Neural progenitor cell (in vitro differentiated cells): Measurements from ENCODE around the gene RGS3. TPM values are rescaled to one million over a fixed set of nuclear protein-coding genes. Genes with fewer than 3 reads are reported as not detected.
A peak's percentile ranks its signal among the peaks of the same experiment; 100 is the strongest.

Experiments
- DNase-seq: peaks from one replicate; pipeline ENCODE4 v3.0.0-alpha.2; 2016; ENCODE audit warnings: low spot score
- H2AFZ ChIP-seq: fragments of 200-600 bp; sonication (generic); replicated peaks from 2 replicates; pipeline ENCODE4 v1.6.1; 2016; ENCODE audit warnings: antibody characterized with exemption
- H3F3A ChIP-seq: fragments of 200-600 bp; sonication (generic); 2 replicates; pipeline ENCODE4 v1.6.1; 2016; ENCODE audit warnings: antibody characterized with exemption, low read depth
- H3K27ac ChIP-seq: fragments of 200-600 bp; sonication (generic); 2 replicates; pipeline ENCODE4 v1.5.1; 2016; ENCODE audit warnings: mild to moderate bottlenecking
- H3K27me3 ChIP-seq: fragments of 200-600 bp; sonication (generic); 2 replicates; pipeline ENCODE4 v1.6.1; 2016; ENCODE audit warnings: mild to moderate bottlenecking, moderate library complexity
- H3K36me3 ChIP-seq: fragments of 200-600 bp; sonication (generic); 2 replicates; pipeline ENCODE4 v1.5.1; 2016
- H3K4me1 ChIP-seq: fragments of 200-600 bp; sonication (generic); 2 replicates; pipeline ENCODE4 v1.6.1; 2016; ENCODE audit warnings: mixed run types
- H3K4me2 ChIP-seq: fragments of 200-600 bp; sonication (generic); 2 replicates; pipeline ENCODE4 v1.6.1; 2016
- H3K4me3 ChIP-seq: fragments of 200-600 bp; sonication (generic); 2 replicates; pipeline ENCODE4 v1.5.1; 2016
- H3K79me2 ChIP-seq: fragments of 200-600 bp; sonication (generic); 2 replicates; pipeline ENCODE4 v1.6.1; 2016; ENCODE audit warnings: low read depth
- H3K9ac ChIP-seq: fragments of 200-600 bp; sonication (generic); 2 replicates; pipeline ENCODE4 v1.6.1; 2016
- H3K9me3 ChIP-seq: fragments of 200-600 bp; sonication (generic); 2 replicates; pipeline ENCODE4 v1.5.1; 2016; ENCODE audit warnings: low read depth
- H4K20me1 ChIP-seq: fragments of 200-600 bp; sonication (generic); 2 replicates; pipeline ENCODE4 v1.6.1; 2016; ENCODE audit warnings: low read depth
- H3K27ac Mint-ChIP-seq: 3 replicates; pipeline ENCODE4 v1.8.0; 2021; ENCODE audit warnings: mixed read lengths
- H3K27me3 Mint-ChIP-seq: 2 replicates; pipeline ENCODE4 v1.8.0; 2022; ENCODE audit warnings: low read depth, mild to moderate bottlenecking, inconsistent platforms, moderate library complexity, mixed read lengths; ENCODE audit not compliant: insufficient read depth
- H3K36me3 Mint-ChIP-seq: 3 replicates; pipeline ENCODE4 v1.8.0; 2021; ENCODE audit warnings: mixed read lengths
- H3K4me1 Mint-ChIP-seq: 3 replicates; pipeline ENCODE4 v1.8.0; 2021; ENCODE audit warnings: mixed read lengths
- H3K4me3 Mint-ChIP-seq: 3 replicates; pipeline ENCODE4 v1.8.0; 2021; ENCODE audit warnings: mild to moderate bottlenecking, moderate library complexity, mixed read lengths
- H3K9me3 Mint-ChIP-seq: 3 replicates; pipeline ENCODE4 v1.8.0; 2020; ENCODE audit warnings: mixed read lengths
- CTCF ChIP-seq: fragments of 200-600 bp; sonication (generic); IDR thresholded peaks from 2 replicates; pipeline ENCODE4 v1.5.1; 2017; ENCODE audit warnings: antibody characterized with exemption, mild to moderate bottlenecking
- EZH2 ChIP-seq: fragments of 200-600 bp; sonication (generic); IDR thresholded peaks from 2 replicates; pipeline ENCODE4 v1.6.1; 2017; ENCODE audit warnings: antibody characterized with exemption, mild to moderate bottlenecking, moderate library complexity
- EZH2phosphoT487 ChIP-seq: fragments of 200-600 bp; sonication (generic); IDR thresholded peaks from 2 replicates; pipeline ENCODE4 v1.6.1; 2017; ENCODE audit warnings: antibody characterized with exemption
- total RNA-seq: library from RNA; depleted of rRNA; stranded (reverse); fragments of >200 nt; gene quantifications from 2 replicates; pipeline ENCODE4 v1.2.3, GENCODE V29; 2015; ENCODE audit warnings: low replicate concordance

The RGS3 gene
- total RNA-seq, 1 donor from 2014 or later = 30.3 TPM

DNA sequence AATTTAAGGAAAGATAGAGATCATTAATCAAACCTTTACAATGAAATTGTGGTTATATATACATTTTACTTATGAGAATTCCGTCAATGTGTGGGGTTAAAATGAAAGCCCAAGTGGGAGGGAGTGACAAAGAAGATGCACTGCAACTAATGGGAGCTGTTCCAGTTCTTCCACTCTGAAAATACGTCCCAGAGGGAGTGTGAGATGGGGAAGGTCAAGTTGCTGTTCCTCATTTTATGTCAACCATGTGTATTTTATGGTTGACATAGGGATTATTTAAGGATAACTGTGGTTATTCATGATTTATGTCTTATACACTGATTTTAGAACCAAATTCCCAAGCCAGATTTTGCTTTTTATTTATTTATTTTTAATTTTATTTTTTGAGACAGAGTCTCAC lies 14.2 kb upstream of the RGS3 start:
- H3K4me1 ChIP-seq = no peaks in the 10 kb centered on the region
- Mint-ChIP-seq H3K4me3 (no peak overlapping the region), H3K36me3 (no peaks in the 10 kb centered on the region), H3K9me3 (no peaks in the 10 kb centered on the region), H3K27ac (no peak overlapping the region), H3K4me1 (peaks cover 7% of the 10 kb centered on the region), H3K27me3 (no peaks in the 10 kb centered on the region)
- no peaks in the 10 kb centered on the region for H4K20me1 ChIP-seq
- no peaks in the 10 kb centered on the region for H3K79me2 ChIP-seq
- H3F3A ChIP-seq = peaks cover 15% of the 10 kb centered on the region
- H3K4me2 ChIP-seq = no peak overlapping the region
- DNase-seq = no peak
- TF ChIP-seq EZH2phosphoT487 (no peak), EZH2 (no peak), CTCF (no peak)
- no peaks in the 10 kb centered on the region for H3K27me3 ChIP-seq
- no peaks in the 10 kb centered on the region for H3K9me3 ChIP-seq
- no peak overlapping the region for H2AFZ ChIP-seq
- no peak overlapping the region for H3K4me3 ChIP-seq
- no peaks in the 10 kb centered on the region for H3K36me3 ChIP-seq
- no peak overlapping the region for H3K27ac ChIP-seq
- no peak overlapping the region for H3K9ac ChIP-seq

DNA sequence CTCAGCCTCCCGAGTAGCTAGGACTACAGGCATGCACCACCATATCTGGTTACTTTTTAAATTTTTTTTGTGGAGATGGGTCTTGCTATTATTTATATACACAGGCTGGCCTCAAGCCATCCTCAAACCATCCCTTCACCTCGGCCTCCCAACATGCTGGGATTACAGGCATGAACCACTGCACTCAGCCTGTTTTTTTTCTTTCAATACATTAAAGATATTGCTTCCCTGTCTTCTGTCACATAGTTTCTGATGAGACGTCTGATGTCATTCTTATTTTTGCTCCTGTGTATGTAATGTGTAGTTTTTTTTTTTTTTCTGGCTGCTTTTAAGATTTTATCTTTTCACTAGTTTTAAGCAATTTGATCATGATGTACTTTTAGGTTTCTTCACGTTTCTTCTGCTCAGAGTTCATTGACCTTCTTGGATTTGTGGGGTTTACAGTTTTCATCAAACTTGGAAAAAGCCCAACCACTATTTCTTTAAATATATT lies 11.4 kb upstream of the RGS3 start:
- H3K9me3 ChIP-seq = no peaks in the 10 kb centered on the region
- Mint-ChIP-seq H3K4me1 (peaks cover 25% of the 10 kb centered on the region), H3K4me3 (no peak overlapping the region), H3K27me3 (peaks cover 3% of the 10 kb centered on the region), H3K27ac (no peak overlapping the region), H3K9me3 (no peaks in the 10 kb centered on the region), H3K36me3 (no peaks in the 10 kb centered on the region)
- no peak overlapping the region for H3K4me3 ChIP-seq
- no peak overlapping the region for H2AFZ ChIP-seq
- peaks cover 20% of the 10 kb centered on the region for H3K4me1 ChIP-seq
- no peak for DNase-seq
- no peaks in the 10 kb centered on the region for H4K20me1 ChIP-seq
- H3K36me3 ChIP-seq = no peaks in the 10 kb centered on the region
- H3K27me3 ChIP-seq = no peaks in the 10 kb centered on the region
- TF ChIP-seq EZH2phosphoT487 (no peak), CTCF (no peak), EZH2 (no peak)
- H3K79me2 ChIP-seq = no peaks in the 10 kb centered on the region
- no peak overlapping the region for H3K27ac ChIP-seq
- no peak overlapping the region for H3K4me2 ChIP-seq
- peaks cover 22% of the 10 kb centered on the region for H3F3A ChIP-seq
- no peak overlapping the region for H3K9ac ChIP-seq

DNA sequence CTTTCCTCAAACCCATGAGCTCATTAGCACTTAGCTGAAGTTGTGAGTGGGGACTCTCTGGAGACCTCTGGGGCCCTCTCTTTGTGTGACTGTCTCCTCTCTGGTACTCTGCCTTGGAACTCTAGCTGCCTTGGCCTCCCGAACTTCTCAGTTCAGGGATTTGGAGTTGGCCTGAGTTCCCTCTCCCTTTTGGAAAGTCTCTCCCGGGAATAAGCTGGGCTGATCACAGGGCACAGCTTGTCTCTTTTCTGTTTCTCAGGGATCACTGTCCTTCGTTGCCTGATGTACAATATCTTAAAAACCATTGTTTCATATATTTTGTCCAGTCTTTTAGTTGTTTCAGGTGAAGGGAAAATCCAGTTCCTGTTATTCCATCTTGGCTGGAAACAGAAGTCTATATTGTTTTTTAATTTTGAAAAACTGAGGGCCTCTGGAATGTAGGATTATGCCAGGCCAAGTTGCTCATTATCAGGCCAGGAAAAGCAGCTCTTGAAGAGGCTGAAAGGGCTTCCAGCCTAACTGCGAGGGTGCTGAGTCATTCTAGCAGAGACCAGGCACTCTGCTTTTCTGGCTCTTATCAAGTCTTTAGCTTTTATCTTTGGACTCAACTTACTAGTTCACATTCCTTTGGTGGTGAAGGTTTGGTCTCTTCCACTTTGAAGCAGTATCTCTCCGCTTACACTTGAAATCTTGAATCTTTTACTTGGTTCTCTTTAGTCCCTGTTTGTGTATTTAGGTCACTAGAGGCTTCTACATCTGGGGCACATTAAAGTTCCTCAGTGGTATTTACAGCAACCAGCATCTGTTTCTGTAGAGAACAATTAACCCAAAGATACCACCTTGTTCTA lies 8.4 kb upstream of the RGS3 start:
- Histone ChIP-seq H3K79me2 (no peaks in the 10 kb centered on the region), H2AFZ (peak overlapping the region; percentile 27), H3F3A (peaks cover 22% of the 10 kb centered on the region), H4K20me1 (no peaks in the 10 kb centered on the region), H3K9me3 (no peaks in the 10 kb centered on the region), H3K4me1 (peaks cover 20% of the 10 kb centered on the region), H3K4me3 (no peak overlapping the region), H3K27ac (peak overlapping the region; percentile 15), H3K4me2 (peak overlapping the region; percentile 12), H3K9ac (no peak overlapping the region), H3K36me3 (no peaks in the 10 kb centered on the region), H3K27me3 (no peaks in the 10 kb centered on the region)
- Mint-ChIP-seq H3K4me3 (no peak overlapping the region), H3K27me3 (peaks cover 3% of the 10 kb centered on the region), H3K9me3 (no peaks in the 10 kb centered on the region), H3K27ac (peak overlapping the region; percentile 79), H3K4me1 (peaks cover 26% of the 10 kb centered on the region), H3K36me3 (no peaks in the 10 kb centered on the region)
- TF ChIP-seq EZH2phosphoT487 (no peak), EZH2 (no peak), CTCF (no peak)
- DNase-seq = peak; percentile 37
